AG04450 (cell line): ENCODE measurements around the gene ADGRG3. TPM values are rescaled to one million over a fixed set of nuclear protein-coding genes. Genes with fewer than 3 reads are reported as not detected.

Experiments
- CTCF ChIA-PET: fragments of 300-600, 350-600 bp; formaldehyde crosslinking; extraction: SDS; loops from one replicate; lab custom pipeline; 2022; ENCODE audit warnings: antibody characterized with exemption, inconsistent platforms; lab: Charles Lee
- POLR2A ChIA-PET: fragments of 350-600 bp; formaldehyde crosslinking; extraction: SDS; loops from one replicate; lab custom pipeline; 2021; ENCODE audit warnings: antibody characterized with exemption, inconsistent platforms; lab: Yijun Ruan, JAX
- DNase-seq: peaks from one replicate; pipeline ENCODE4 v3.0.0-alpha.2; 2011; ENCODE audit warnings: low read depth, low spot score
- H3K27ac ChIP-seq: one replicate; pipeline ENCODE4 v1.5.1; 2012; ENCODE audit warnings: low read depth, low read length, control low read depth
- H3K27me3 ChIP-seq: one replicate; pipeline ENCODE4 v1.6.0; 2012; ENCODE audit warnings: low read length; ENCODE audit not compliant: control insufficient read depth, insufficient read depth
- H3K4me3 ChIP-seq: 2 replicates; pipeline ENCODE4 v1.5.1; 2011; ENCODE audit warnings: mild to moderate bottlenecking, low read depth, low read length, control low read depth
- H3K9me3 ChIP-seq: 2 replicates; pipeline ENCODE4 v1.5.1; 2012; ENCODE audit warnings: low read length; ENCODE audit not compliant: control insufficient read depth, insufficient read depth
- CTCF ChIP-seq: IDR thresholded peaks from 2 replicates; pipeline ENCODE4 v1.5.1; 2011; ENCODE audit warnings: low read depth, low read length, control low read depth, inconsistent platforms
- polyA plus RNA-seq: library from polyadenylated mRNA; depleted of rRNA; stranded (reverse); fragments of >200 nt; gene quantifications from 2 replicates; pipeline ENCODE4 v1.2.3, GENCODE V29; 2011

Gene ADGRG3
- polyA plus RNA-seq, 1 experiment: not detected

GRCh38 chr16:57628783-57629293 lies 39.3 kb upstream of the ADGRG3 start:
- no peak for DNase-seq
- Histone ChIP-seq H3K27ac (peak overlapping the region; percentile 68), H3K9me3 (no peaks in the 10 kb centered on the region), H3K4me3 (peak overlapping the region; percentile 52), H3K27me3 (no peaks in the 10 kb centered on the region)
- CTCF ChIA-PET: interaction anchor here (1.2 to 2.4 kb wide), 3 partner anchors 15 to 38 kb away, joined by 4 to 15 read pairs (median 5); no protein-coding TSS in a partner anchor
- TF ChIP-seq CTCF: no peak
- POLR2A ChIA-PET: no interaction called here

GRCh38 chr16:57629516-57630406 lies 38.3 kb upstream of the ADGRG3 start:
- no peak for DNase-seq
- POLR2A ChIA-PET: no interaction called here
- no peak overlapping the region for H3K4me3 ChIP-seq
- no peaks in the 10 kb centered on the region for H3K9me3 ChIP-seq
- H3K27ac ChIP-seq: no peak overlapping the region
- no peak for TF ChIP-seq CTCF
- H3K27me3 ChIP-seq: no peaks in the 10 kb centered on the region
- CTCF ChIA-PET: interaction anchor here (1.0 to 1.2 kb wide), 5 partner anchors 14 to 106 kb away, joined by 3 to 5 read pairs (median 3); partner anchors contain the start of gene KATNB1

GRCh38 chr16:57630407-57630797 lies 37.7 kb upstream of the ADGRG3 start:
- no peak overlapping the region for H3K4me3 ChIP-seq
- no peak overlapping the region for H3K27ac ChIP-seq
- no peak for DNase-seq
- CTCF ChIA-PET: interaction anchor here (1.0 to 1.2 kb wide), 4 partner anchors 19 to 105 kb away, joined by 3 read pairs; partner anchors contain the start of gene KATNB1
- no peaks in the 10 kb centered on the region for H3K27me3 ChIP-seq
- no peaks in the 10 kb centered on the region for H3K9me3 ChIP-seq
- POLR2A ChIA-PET: no interaction called here
- no peak for TF ChIP-seq CTCF

- ChIA-PET POLR2A (no interaction called here), CTCF (interaction anchor here (1.0 to 1.2 kb wide), 4 partner anchors 18 to 104 kb away, joined by 3 read pairs; partner anchors contain the start of gene KATNB1)
- H3K4me3 ChIP-seq: no peak overlapping the region
- no peak overlapping the region for H3K27ac ChIP-seq
- no peak for TF ChIP-seq CTCF
- no peak for DNase-seq
- H3K9me3 ChIP-seq: no peaks in the 10 kb centered on the region
- peaks cover 3% of the 10 kb centered on the region for H3K27me3 ChIP-seq
Observed at GRCh38 chr16:57630931-57631845, 36.9 kb upstream of the ADGRG3 start.
